ENCODE data around the gene RICTOR.
"Not testable (repeated sequence)": the region's sequence is repeated elsewhere in the genome, so short reads cannot be mapped to it uniquely, and the experiment has no call there.

The RICTOR gene

GRCh38 chr5:39055768-39056398 lies 18.3 kb downstream of the RICTOR start:
- no peak for DNase-seq

DNA sequence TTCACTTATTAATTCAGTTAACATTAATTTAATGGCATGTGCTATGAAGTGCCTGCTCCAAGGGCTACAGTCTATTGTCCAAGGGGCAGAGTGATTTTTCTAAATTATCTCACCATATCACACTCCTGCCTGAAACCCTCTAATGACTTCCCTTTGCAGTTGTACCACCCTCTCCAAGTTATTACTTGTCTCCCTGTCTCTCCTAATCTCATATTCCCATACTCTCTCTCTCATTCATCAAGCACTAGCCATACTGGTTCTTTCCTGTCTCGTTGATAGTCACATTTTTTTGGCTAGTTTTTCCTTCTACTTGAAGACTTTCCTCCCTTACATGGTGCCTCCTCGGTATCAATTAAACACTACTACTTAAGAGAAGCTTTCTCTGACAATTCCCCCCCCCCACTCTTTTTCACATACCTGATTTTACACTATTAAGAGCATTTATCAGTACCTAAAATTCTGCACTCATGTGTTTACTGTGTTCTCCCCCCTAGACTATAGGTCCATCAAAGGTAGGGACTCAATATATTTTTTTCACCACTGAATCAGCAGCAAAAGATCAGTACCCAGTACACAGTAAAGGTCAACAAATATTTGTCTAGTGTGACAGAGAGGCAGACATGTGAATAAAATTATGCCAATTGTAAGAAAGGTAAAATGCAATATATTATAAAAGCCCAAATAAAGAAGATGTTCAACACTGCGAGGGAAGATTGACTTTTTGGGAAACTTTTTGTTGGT lies 19.0 kb downstream of the RICTOR start:
- no peak for DNase-seq

GRCh38 chr5:39053189-39053588 lies 21.0 kb downstream of the RICTOR start:
- no peak for DNase-seq

DNA sequence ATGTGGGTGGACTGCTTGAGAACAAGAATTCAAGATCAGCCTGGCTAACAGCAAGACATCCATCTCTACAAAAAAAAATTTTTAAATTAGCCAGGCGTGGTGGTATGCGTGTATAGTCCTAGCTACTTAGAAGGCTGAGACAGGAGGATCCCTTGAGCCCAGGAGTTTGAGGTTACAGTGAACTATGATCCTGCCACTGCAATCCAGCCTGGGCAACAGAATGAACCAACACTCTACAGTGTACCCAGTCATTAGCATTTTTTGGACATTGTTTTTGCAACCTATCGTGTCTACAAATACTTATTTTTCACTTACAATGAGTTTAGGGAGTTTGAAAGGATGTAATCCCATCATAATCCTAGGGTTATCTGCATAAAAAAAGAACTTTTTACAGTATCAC lies 22.1 kb downstream of the RICTOR start:
- no peak for DNase-seq

DNA sequence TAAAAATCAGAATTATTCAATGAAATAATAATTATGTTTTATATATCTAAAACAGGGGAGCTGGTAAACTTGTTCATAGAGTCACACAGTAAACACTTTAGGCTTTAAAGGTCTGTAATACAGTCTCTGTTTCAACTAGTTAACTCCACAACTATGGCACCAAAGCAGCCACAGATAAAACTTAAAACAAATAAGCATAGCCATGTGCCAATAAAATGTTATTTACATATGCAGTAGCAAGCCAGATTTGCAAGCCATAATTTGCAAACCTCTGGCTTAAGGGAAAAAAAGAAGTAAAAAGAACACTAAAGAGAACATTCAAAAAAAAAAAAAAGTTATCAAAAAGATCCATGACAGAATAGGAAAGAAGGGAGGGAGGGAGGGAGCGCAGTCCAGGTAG lies 24.9 kb downstream of the RICTOR start:
- no peak for DNase-seq

- DNase-seq: no peak
Measured at GRCh38 chr5:39040875-39041274, 33.3 kb downstream of the RICTOR start.

DNA sequence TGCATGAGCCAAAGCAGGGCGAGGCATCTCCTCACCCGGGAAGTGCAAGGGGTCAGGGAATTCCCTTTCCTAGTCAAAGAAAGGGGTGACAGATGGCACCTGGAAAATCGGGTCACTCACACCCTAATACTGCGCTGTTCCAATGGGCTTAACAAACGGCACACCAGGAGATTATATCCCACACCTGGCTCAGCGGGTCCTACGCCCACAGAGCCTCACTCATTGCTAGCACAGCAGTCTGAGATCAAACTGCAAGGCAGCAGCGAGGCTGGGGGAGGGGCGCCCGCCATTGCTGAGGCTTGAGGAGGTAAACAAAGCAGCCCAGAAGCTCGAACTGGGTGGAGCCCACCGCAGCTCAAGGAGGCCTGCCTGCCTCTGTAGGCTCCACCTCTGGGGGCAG lies 39.7 kb downstream of the RICTOR start:
- DNase-seq: not testable (repeated sequence)

DNA sequence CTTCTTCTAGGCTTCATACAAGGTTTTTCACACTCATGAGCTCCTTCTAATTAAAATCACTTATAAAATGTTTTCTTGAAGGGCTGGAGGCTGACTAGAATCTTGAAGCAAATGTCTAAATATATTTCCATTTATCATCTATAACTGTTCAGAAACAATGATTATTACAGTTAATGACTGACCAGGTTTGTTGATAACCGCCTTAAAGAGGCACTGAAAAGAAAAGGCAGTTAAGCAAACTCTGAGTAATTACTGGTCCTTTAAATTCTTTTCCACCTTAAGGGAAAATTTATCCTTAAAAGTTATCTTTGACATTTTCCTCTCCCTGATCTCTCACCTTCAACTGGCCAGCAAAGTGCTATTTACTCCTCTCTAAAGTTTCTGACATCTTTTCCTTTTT lies 43.2 kb downstream of the RICTOR start:
- DNase-seq: no peak

DNA sequence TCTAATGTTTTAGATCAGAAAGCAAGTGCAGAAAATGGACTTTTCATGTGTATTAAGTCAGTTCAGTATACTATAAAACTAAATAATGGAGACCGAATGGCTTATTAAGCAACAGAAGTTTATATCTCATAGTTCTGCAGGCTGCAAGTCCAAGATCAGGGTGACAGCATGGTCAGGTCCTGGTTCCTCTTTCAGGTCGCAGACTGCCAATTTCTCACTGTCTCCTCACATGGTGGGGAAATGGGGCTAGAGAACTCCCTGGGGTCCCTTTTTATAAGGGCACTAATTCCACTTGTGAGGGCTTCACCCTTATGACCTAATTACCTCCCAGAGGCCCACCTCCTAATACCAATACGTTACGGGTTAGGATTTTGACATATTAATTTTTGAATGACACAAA lies 48.7 kb downstream of the RICTOR start:
- no peak for DNase-seq

- no peak for DNase-seq
Measured at GRCh38 chr5:39024884-39025283, 49.3 kb downstream of the RICTOR start.

- no peak for DNase-seq
Measured at GRCh38 chr5:39024005-39024404, 50.2 kb downstream of the RICTOR start.

DNA sequence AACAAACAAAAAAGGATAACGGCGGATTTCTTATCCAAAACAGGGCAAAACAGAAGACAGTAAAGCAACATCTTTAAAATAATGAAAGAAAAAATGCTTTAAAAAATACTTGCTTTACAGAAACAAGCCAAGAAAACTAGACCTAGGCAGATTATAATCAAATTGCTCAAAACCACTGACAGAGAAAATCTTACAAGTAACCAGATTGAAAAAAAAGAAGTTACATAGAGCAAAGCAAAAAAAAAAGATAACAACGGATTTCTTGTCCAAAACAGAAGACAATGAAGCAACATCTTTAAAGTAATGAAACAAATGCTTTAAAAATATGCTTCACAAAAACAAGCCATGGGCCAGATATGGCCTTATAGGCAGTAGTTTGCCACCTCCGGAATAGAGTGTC lies 51.1 kb downstream of the RICTOR start:
- no peak for DNase-seq

DNA sequence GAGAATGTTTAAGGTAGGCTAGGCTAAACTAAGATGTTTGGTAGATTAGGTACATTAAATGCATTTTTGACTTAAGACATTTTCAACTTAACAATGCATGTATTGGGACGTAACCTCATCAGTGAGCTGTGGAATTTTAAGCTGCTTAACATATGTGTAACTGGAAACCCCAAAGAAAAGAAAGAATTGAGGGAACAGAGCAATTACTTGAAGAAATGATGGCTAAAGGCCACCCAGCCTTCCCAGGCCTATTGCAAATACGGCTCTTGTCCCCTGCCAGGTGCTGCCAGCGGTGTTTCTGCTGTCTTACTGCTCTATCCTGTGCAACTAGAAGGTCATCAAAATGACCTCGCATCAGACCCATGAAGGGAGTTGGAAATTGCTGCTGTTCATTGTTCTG lies 52.0 kb downstream of the RICTOR start:
- DNase-seq: no peak

- DNase-seq: no peak
Measured at GRCh38 chr5:39021413-39021812, 52.8 kb downstream of the RICTOR start.

DNA sequence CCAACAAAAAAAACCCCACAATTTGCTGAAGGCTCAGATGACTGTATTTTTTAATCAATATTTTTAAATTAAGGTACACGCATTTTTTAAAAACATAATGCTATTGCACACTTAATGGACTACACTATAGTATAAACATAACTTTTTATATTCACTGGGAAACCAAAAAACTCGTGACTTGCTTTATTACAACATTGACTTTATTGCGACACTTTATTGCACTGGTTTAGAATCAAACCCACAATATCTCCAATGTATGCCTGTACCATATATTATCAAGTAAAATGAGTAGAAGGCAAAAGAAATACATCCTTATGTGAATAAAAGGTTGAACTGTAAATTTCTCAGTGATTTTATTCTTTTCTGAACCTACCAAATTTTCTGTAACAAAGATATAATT lies 53.7 kb downstream of the RICTOR start:
- no peak for DNase-seq

DNA sequence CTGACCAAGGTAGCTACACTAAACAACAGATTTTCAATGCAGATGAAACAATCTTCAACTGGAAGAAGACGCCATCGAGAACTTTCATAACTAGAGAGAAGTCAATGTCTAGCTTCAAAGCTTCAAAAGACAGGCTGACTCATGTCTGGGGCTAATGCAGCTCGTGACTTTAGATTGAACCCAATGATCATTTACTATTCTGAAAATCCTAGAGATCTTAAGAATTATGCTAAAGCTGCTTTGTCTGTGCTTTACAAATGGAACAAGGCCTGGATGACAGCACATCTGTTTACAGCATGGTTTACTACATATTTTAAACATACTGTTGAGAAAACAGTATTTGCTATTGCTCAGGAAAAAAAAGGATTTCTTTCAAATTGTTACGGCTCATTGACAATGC lies 54.9 kb downstream of the RICTOR start:
- DNase-seq: no peak

GRCh38 chr5:39017504-39017903 lies 56.7 kb downstream of the RICTOR start:
- no peak for DNase-seq

- no peak for DNase-seq
Measured at GRCh38 chr5:39016587-39017275, 57.5 kb downstream of the RICTOR start.

DNA sequence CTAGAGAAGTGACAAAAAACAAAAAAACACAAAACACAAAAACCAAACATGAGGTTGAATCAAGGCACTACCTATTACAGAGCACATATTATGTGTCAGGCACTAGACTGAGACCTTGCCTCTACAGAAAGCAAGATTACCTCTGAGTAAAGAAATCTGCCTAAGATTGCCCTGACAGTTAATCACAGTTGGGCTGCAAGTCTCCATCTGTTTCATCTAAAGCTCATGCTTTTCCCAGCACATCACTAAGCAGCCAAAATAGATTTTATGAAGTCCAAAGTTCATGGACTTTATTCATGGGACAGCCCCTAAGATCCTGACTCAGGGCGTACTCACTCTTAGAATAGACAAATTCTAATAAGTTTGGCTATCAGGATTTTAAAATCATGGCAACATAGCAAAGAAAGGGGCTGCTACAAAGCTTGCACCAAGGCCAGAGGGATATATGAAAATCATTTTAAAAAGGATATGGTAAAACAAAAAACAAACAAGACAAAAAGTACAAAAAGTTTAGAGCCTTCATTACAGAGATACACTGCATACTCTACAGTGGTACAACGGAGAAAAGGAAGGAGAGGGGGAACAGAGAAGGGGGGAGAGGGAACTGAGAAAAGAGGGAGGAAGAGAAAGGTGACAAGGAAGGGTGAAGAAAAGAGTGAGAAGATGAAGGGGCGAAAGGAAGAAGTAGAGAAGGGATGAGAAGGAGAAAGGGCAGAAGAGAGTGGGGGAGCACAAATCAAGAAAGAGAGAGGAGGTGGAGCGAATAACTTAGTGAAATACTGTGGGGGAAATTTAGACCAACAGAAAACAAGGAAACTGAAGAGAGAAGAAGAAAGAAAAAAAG lies 58.2 kb downstream of the RICTOR start:
- no peak for DNase-seq

GRCh38 chr5:39014561-39014960 lies 59.6 kb downstream of the RICTOR start:
- no peak for DNase-seq

DNA sequence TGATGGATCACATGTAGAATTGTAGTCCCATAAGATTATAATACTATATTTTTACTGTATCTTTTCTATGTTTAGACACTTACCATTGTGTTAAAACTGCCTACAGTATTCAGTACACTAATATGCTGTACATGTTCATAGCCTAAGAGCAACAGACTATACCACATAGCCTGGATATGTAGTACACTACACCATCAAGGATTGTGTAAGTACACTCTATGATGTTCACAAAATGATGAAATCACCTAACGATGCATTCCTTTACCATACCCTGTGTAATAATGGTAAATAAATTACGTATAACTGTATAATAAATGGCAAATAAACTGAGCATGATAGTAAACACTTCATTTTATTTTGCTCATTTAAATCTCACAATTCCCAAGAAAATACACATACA lies 60.3 kb downstream of the RICTOR start:
- no peak for DNase-seq

DNA sequence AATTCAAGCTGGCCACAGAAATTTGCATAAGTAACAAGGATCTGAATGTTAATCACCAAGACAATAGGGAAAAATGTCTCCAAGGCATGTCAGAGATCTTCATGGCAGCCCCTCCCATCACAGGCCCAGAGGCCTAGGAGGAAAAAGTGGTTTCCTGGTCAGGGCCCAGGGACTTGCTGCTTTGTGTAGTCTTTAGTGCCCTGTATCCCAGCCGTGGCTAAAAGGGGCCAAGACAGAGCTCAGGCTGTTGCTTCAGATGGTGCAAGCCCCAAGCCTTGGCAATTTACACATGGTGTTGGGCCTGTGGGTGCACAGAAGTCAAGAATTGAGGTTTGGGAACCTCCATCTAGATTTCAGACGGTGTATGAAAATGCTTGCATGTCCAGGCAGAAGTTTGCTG lies 63.2 kb downstream of the RICTOR start:
- DNase-seq: not testable (repeated sequence)

- no peak for DNase-seq
Measured at GRCh38 chr5:39009981-39010380, 64.2 kb downstream of the RICTOR start.
